CD4-positive, alpha-beta T cell treated with Interleukin-17A for 4 hours (primary cell): ENCODE results near the gene TMEM145.

Experiments
- DNase-seq: peaks from one replicate; pipeline ENCODE4 v3.0.0-alpha.2; 2020; ENCODE audit warnings: mixed read lengths

The TMEM145 gene

GRCh38 chr19:42366673-42367072, 53.6 kb downstream of the TMEM145 start:
- DNase-seq, result no peak

- DNase-seq, result no peak
Observed at GRCh38 chr19:42367929-42368328, 54.8 kb downstream of the TMEM145 start.

- DNase-seq, result no peak
Observed at GRCh38 chr19:42368360-42368759, 55.3 kb downstream of the TMEM145 start.

DNA sequence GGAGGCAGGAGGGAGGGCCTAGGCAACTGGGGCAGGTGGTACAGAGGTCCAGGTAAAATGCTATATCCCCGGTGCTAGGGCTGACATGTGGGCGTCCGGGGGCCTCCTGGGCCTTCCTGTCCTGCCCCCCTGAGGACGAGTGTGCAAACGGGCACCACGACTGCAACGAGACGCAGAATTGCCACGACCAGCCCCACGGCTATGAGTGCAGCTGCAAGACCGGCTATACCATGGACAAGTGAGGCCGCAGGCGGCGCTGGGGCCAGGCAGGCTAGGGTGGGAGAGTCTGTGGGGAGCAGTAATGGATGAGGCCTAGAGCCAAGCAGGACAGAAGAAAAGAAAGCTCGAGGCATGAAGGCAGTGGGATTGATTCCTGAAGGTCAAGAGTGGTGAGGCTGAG, 55.7 kb downstream of the TMEM145 start:
- no peak for DNase-seq

GRCh38 chr19:42369433-42370067, 56.4 kb downstream of the TMEM145 start:
- no peak for DNase-seq

- DNase-seq, result no peak
Observed at GRCh38 chr19:42370068-42370520, 57.0 kb downstream of the TMEM145 start.

DNA sequence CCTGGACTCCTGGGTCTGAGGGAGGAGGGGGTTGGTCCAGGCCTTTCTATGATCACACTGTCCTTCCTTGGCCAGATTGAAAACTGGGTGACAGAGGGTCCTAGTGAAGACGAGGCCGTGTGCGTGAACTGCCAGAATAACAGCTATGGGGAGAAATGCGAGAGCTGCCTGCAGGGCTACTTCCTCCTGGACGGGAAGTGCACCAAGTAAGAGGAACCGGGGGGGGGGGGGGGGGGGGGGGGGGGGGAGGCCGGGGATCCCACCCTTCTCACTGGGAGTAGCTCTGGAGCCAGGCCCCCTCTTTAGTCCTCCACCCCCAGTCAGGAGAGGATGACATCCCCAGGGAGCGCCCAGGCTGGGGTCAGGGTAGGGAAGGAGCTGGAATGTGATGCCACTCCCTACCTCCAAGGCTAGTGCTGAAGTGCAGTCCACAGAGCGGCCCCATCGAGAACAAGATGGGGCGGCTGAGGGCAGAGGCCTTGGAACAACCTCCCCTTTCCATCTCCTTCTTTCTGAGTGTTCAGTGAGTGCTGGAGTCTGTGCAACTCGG, 57.6 kb downstream of the TMEM145 start:
- DNase-seq, result no peak
